Endothelial cell of umbilical vein (primary cell): ENCODE data around the gene GNAO1. TPM values are rescaled to one million over a fixed set of nuclear protein-coding genes. Genes with fewer than 3 reads are reported as not detected.

Experiments
- BruUV-seq: library from RNA; stranded (reverse); fragments of 400-500 nt; replicated peaks from 2 replicates; lab custom pipeline; 2021; lab: Mats Ljungman, UMichigan
- CTCF ChIA-PET: fragments of 300-600, 350-600 bp; sonication (Branson Sonifier 250); formaldehyde crosslinking; loops from one replicate; lab custom pipeline; 2021; ENCODE audit warnings: antibody characterized with exemption, inconsistent platforms; lab: Charles Lee
- POLR2A ChIA-PET: fragments of 300-600, 350-600 bp; sonication (Branson Sonifier 250); formaldehyde crosslinking; loops from one replicate; lab custom pipeline; 2021; ENCODE audit warnings: antibody characterized with exemption, inconsistent platforms; lab: Charles Lee
- DNase-seq: peaks from one replicate; pipeline ENCODE4 v3.0.0-alpha.2; 2011; ENCODE audit warnings: low read depth, low spot score
- FAIRE-seq: peaks from 2 replicates; lab custom pipeline; 2011; peaks lifted over from hg19 to GRCh38; lab: Jason Lieb, UNC
- H2AFZ ChIP-seq: 2 replicates; pipeline ENCODE4 v1.6.0; 2012; ENCODE audit warnings: low read depth, low read length, control low read depth, inconsistent platforms
- H3K27ac ChIP-seq: 2 replicates; pipeline ENCODE4 v1.5.1; 2011; ENCODE audit warnings: low read depth, mild to moderate bottlenecking, control low read depth, low read length, moderate library complexity; ENCODE audit not compliant: insufficient read depth
- H3K27me3 ChIP-seq, 2 experiments: 2 replicates each; pipeline versions ENCODE4 v1.6.0 to v1.6.1; 2011; ENCODE audit warnings: low read length in 2 of 2, mixed read lengths in 1 of 2; ENCODE audit not compliant: control insufficient read depth in 2 of 2, insufficient read depth in 2 of 2
- H3K36me3 ChIP-seq, 2 experiments: 2 replicates in 1 of 2; 3 replicates in 1 of 2; pipeline ENCODE4 v1.5.1; 2011; ENCODE audit warnings: low read length in 2 of 2, mild to moderate bottlenecking in 1 of 2, moderate library complexity in 1 of 2; ENCODE audit not compliant: control insufficient read depth in 2 of 2, insufficient read depth in 2 of 2; ENCODE audit errors: extremely low read depth in 1 of 2
- H3K4me1 ChIP-seq: 3 replicates; pipeline ENCODE4 v1.5.1; 2011; ENCODE audit warnings: mild to moderate bottlenecking, low read length; ENCODE audit not compliant: control insufficient read depth, insufficient read depth; ENCODE audit errors: extremely low read depth
- H3K4me2 ChIP-seq: 2 replicates; pipeline ENCODE4 v1.6.1; 2011; ENCODE audit warnings: low read length, control low read depth, mixed read lengths; ENCODE audit not compliant: insufficient read depth
- H3K4me3 ChIP-seq, 3 experiments: fragments of 200-600 bp in 1 of 3; sonication (generic), shearing (Covaris generic) in 1 of 3; replicated peaks in 1 of 3; 2 replicates each; pipeline ENCODE4 v1.5.1; 2011 to 2016; ENCODE audit warnings: control low read depth in 3 of 3, low read length in 3 of 3, mild to moderate bottlenecking in 2 of 3, inconsistent platforms in 1 of 3, low read depth in 1 of 3, moderate library complexity in 1 of 3; ENCODE audit not compliant: insufficient read depth in 1 of 3
- H3K79me2 ChIP-seq: 2 replicates; pipeline ENCODE4 v1.6.0; 2012; ENCODE audit warnings: low read length, inconsistent platforms; ENCODE audit not compliant: control insufficient read depth, insufficient read depth
- H3K9ac ChIP-seq: replicated peaks from 2 replicates; pipeline ENCODE3; 2011; ENCODE audit warnings: low read length, control low read depth; ENCODE audit not compliant: insufficient read depth; ENCODE audit errors: extremely low read depth
- H3K9me1 ChIP-seq: replicated peaks from 3 replicates; pipeline ENCODE4 v1.6.0; 2011; ENCODE audit warnings: mild to moderate bottlenecking, low read length; ENCODE audit not compliant: control insufficient read depth, insufficient read depth; ENCODE audit errors: extremely low read depth
- H3K9me3 ChIP-seq: replicated peaks from 2 replicates; pipeline ENCODE4 v1.5.1; 2012; ENCODE audit warnings: low read length, inconsistent platforms; ENCODE audit not compliant: control insufficient read depth, insufficient read depth
- H4K20me1 ChIP-seq: replicated peaks from 2 replicates; pipeline ENCODE3; 2011; ENCODE audit warnings: mild to moderate bottlenecking, low read length; ENCODE audit not compliant: control insufficient read depth, insufficient read depth; ENCODE audit errors: extremely low read depth
- EZH2 ChIP-seq: IDR thresholded peaks from 2 replicates; pipeline ENCODE4 v1.6.1; 2012; ENCODE audit warnings: borderline replicate concordance, low read depth, mild to moderate bottlenecking, moderate library complexity, low read length, inconsistent platforms; ENCODE audit not compliant: severe bottlenecking
- FOS ChIP-seq: IDR thresholded peaks from 2 replicates; pipeline ENCODE4 v1.6.1; 2011; ENCODE audit warnings: mild to moderate bottlenecking, low read length, moderate library complexity, borderline replicate concordance; ENCODE audit not compliant: insufficient read depth
- GATA2 ChIP-seq: IDR thresholded peaks from 2 replicates; pipeline ENCODE4 v1.7.0; 2011; ENCODE audit warnings: low read depth, mild to moderate bottlenecking, moderate library complexity, mixed read lengths, low read length; ENCODE audit not compliant: insufficient read length, insufficient read depth
- JUN ChIP-seq: IDR thresholded peaks from 2 replicates; pipeline ENCODE4 v1.6.1; 2011; ENCODE audit warnings: borderline replicate concordance, low read depth; ENCODE audit not compliant: insufficient read length, insufficient read depth
- POLR2A ChIP-seq: IDR thresholded peaks from 2 replicates; pipeline ENCODE4 v1.6.1; 2012; ENCODE audit warnings: low read depth, mild to moderate bottlenecking, control low read depth, low read length
- POLR2AphosphoS5 ChIP-seq: IDR thresholded peaks from 2 replicates; pipeline ENCODE4 v1.6.1; 2012; ENCODE audit warnings: low read depth, mild to moderate bottlenecking, control low read depth, low read length, moderate library complexity; ENCODE audit not compliant: insufficient read depth
- dilution Hi-C: fragments of 300-500 bp; cut with MboI; formaldehyde crosslinking; loops from one replicate; pipeline ENCODE4 v1.15.0; 2019; ENCODE audit warnings: low sequenced_read_pairs; ENCODE audit not compliant: extremely low pct_ligation_motif_present
- intact Hi-C: fragments of 100-400 bp; cut with micrococcal nuclease; formaldehyde crosslinking; loops from one replicate; pipeline ENCODE4 v1.10.0; 2022
- polyA plus RNA-seq, 4 experiments: library from polyadenylated mRNA; depleted of rRNA in 3 of 4; stranded (reverse) in 3 of 4; unstranded in 1 of 4; fragments of >200 nt; gene quantifications; 2 replicates each; pipeline versions ENCODE4 v1.2.1 to v1.2.3, GENCODE V29; 2011 to 2012; ENCODE audit warnings: missing spikeins in 1 of 4
- total RNA-seq: library from RNA; stranded (reverse); gene quantifications from 2 replicates; pipeline ENCODE4 v1.2.3, GENCODE V29; 2021
- TF ChIP-seq, protein P1 (sequence below), 2 donors: IDR thresholded peaks; 1 replicate in 1 of 2; 2 replicates in 1 of 2; pipeline ENCODE4 v1.5.1; 2011; ENCODE audit warnings: low read length in 2 of 2, mild to moderate bottlenecking in 2 of 2, moderate library complexity in 2 of 2, control low read depth in 1 of 2, inconsistent platforms in 1 of 2, low read depth in 1 of 2; ENCODE audit not compliant: insufficient read depth in 1 of 2; ENCODE audit errors: extremely low read depth in 1 of 2
- TF ChIP-seq, protein P2 (sequence below): IDR thresholded peaks from 2 replicates; pipeline ENCODE4 v1.6.1; 2011; ENCODE audit not compliant: insufficient read depth, insufficient read length

GNAO1 gene
- total and polyA plus RNA-seq, 2 donors (not counting 3 experiments of a cell fraction or from before 2014, with no cell fraction given), result not detected

DNA sequence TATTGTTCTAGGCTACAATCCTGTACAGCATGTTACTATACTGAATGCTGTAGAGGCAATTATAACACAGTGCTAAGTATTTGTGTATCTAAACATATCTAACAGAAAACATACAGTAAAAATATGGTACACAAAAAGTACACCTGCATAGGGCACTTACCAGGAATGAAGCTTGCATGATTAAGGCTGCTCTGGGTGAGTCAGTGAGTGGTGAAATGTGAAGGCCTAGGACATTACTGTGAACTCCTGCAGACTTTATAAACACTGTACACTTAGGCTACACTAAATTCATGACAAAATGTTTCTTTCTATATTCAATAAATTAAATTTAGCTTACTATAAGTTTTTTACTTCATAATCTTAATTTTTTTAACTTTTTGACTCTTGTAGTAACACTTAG lies 196.9 kb downstream of the GNAO1 start:
- Histone ChIP-seq H3K4me2 (no peak overlapping the region), H3K36me3 (peaks cover 3 to 23% of the 10 kb centered on the region in 2 experiments), H2AFZ (no peak overlapping the region), H3K4me1 (no peaks in the 10 kb centered on the region), H3K27ac (no peak overlapping the region), H3K27me3 (no peaks in the 10 kb centered on the region), H3K9me1 (no peaks in the 10 kb centered on the region), H3K9me3 (no peaks in the 10 kb centered on the region), H3K9ac (no peak overlapping the region), H3K4me3 (no peak overlapping the region), H4K20me1 (no peaks in the 10 kb centered on the region), H3K79me2 (no peaks in the 10 kb centered on the region)
- FAIRE-seq, result no peak
- BruUV-seq, result no TSS peak
- ChIA-PET CTCF (no interaction called here), POLR2A (no interaction called here)
- TF ChIP-seq EZH2, result no peak
- no peak for TF ChIP-seq POLR2A
- no peak for TF ChIP-seq JUN
- TF ChIP-seq GATA2, result no peak
- TF ChIP-seq, protein P1, sequence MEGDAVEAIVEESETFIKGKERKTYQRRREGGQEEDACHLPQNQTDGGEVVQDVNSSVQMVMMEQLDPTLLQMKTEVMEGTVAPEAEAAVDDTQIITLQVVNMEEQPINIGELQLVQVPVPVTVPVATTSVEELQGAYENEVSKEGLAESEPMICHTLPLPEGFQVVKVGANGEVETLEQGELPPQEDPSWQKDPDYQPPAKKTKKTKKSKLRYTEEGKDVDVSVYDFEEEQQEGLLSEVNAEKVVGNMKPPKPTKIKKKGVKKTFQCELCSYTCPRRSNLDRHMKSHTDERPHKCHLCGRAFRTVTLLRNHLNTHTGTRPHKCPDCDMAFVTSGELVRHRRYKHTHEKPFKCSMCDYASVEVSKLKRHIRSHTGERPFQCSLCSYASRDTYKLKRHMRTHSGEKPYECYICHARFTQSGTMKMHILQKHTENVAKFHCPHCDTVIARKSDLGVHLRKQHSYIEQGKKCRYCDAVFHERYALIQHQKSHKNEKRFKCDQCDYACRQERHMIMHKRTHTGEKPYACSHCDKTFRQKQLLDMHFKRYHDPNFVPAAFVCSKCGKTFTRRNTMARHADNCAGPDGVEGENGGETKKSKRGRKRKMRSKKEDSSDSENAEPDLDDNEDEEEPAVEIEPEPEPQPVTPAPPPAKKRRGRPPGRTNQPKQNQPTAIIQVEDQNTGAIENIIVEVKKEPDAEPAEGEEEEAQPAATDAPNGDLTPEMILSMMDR (IDR thresholded peaks at IDR 0.05; ENCODE audit: extremely low read depth in 1 of 2, insufficient read depth in 1 of 2, low read depth in 1 of 2, low read length in 2 of 2), result no peak
- no peak for TF ChIP-seq POLR2AphosphoS5
- TF ChIP-seq FOS, result no peak
- TF ChIP-seq, protein P2, sequence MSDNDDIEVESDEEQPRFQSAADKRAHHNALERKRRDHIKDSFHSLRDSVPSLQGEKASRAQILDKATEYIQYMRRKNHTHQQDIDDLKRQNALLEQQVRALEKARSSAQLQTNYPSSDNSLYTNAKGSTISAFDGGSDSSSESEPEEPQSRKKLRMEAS, result no peak
- dilution Hi-C loops, result no loop called here
- intact Hi-C loops, result no loop called here
- DNase-seq, result no peak
